ENCODE results near the gene MED12L.
"Not testable (repeated sequence)": the region's sequence is repeated elsewhere in the genome, so short reads cannot be mapped to it uniquely, and the experiment has no call there.

MED12L gene, protein sequence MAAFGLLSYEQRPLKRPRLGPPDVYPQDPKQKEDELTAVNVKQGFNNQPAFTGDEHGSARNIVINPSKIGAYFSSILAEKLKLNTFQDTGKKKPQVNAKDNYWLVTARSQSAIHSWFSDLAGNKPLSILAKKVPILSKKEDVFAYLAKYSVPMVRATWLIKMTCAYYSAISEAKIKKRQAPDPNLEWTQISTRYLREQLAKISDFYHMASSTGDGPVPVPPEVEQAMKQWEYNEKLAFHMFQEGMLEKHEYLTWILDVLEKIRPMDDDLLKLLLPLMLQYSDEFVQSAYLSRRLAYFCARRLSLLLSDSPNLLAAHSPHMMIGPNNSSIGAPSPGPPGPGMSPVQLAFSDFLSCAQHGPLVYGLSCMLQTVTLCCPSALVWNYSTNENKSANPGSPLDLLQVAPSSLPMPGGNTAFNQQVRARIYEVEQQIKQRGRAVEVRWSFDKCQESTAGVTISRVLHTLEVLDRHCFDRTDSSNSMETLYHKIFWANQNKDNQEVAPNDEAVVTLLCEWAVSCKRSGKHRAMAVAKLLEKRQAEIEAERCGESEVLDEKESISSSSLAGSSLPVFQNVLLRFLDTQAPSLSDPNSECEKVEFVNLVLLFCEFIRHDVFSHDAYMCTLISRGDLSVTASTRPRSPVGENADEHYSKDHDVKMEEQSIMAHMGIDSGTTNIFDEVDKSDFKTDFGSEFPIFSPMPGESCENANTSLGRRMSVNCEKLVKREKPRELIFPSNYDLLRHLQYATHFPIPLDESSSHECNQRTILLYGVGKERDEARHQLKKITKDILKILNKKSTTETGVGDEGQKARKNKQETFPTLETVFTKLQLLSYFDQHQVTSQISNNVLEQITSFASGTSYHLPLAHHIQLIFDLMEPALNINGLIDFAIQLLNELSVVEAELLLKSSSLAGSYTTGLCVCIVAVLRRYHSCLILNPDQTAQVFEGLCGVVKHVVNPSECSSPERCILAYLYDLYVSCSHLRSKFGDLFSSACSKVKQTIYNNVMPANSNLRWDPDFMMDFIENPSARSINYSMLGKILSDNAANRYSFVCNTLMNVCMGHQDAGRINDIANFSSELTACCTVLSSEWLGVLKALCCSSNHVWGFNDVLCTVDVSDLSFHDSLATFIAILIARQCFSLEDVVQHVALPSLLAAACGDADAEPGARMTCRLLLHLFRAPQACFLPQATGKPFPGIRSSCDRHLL (N-terminal part only)

DNA sequence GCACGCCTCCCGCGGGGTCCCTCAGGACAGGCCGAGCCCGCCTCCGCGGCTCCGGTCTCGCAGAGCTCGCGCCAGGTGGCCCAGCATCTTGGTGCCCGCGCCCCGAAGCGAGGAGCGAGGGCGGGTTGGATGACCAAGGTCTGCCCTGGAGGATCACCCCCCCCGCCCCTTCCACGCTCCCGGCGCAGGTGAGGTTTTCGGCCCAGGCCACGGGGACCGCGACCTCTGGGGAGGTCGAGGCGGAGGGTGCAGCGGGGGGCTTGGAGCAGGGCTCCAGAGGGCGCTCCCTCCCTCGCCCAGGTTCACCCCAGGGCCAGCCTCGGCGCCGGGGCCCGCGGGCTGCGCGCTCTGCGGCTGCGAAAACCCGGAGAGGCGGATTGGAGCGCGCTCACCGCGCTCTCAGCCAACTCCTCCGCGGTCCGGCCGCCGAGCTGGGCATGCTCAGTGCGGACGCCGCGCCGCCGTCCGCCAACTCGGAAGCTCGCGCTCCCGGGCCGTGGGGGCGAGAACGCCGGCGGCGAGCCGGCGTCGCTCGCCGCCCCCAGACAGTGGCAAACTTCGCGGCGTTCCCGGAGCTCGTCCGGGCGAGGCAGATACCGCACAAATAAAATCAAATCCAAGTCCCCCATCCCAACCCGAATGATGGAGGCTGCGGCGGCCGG lies at the start of gene MED12L:
MED12L (plus strand) TSS at position 438 of the 662 bp plus-strand sequence. CDS start 1,263 bp downstream, outside the sequence.
- DNase-seq = peak; percentile 47

DNA sequence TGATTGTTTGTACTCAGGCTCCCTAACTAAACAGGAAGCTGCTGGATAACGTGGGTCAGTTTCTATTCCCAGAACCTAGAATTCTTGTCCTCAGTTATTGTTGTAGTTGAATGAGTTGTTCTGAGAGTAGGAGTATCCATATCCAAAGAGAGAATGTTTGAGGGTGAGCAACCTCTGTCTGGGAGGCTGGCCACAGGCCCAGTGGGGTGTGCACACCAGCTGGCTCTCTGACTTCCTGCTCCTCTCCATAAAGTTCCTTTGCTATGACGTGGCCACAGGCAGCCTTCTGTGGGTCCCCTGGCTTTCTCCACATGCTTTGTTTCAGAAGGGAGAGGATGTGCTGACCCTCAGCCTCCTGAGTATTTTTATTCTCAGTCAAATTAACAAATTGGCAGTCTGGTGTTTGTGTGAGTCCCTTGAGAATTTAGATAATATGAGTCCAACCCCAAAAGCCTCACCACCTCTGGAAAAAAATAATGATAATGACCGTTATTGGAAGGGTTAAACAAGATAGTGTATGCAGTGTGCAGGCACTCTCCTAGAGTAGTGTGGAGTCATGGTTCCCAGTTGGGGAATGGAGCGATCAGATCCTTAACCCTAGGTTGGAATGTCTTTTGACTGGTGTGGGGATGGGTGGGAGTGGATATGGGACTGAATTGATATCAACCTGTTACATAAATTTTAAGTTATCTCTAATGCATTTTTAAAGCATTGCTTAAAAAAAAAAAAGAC lies 47.6 kb upstream of the MED12L start:
- no peak for DNase-seq

GRCh38 chr3:151044706-151045105 lies 40.8 kb upstream of the MED12L start:
- DNase-seq = no peak

DNA sequence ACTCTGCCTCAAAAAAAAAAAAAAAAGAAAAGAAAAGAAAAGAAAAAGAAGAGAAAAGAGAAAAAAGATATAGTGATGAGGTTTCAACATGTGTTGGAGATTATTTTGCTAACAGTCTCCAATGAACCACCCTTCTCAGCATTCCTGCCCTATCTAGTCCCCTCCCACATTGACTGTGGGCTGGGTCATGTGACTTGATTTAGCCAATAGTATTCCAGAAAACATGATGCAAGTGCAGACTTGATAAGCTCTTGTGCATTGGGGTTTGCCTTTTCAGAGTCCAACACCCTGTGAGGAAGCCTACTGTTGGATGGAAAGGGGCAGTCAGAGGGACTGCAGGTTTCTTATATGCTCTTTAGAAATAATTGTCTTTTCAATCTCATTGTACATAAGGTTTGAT lies 37.8 kb upstream of the MED12L start:
- DNase-seq = no peak

- DNase-seq = no peak
These were observed 33.9 kb upstream of the MED12L start for GRCh38 chr3:151051533-151051932.

GRCh38 chr3:151052346-151052745 lies 33.1 kb upstream of the MED12L start:
- DNase-seq = no peak

GRCh38 chr3:151052756-151053155 lies 32.7 kb upstream of the MED12L start:
- DNase-seq = no peak

DNA sequence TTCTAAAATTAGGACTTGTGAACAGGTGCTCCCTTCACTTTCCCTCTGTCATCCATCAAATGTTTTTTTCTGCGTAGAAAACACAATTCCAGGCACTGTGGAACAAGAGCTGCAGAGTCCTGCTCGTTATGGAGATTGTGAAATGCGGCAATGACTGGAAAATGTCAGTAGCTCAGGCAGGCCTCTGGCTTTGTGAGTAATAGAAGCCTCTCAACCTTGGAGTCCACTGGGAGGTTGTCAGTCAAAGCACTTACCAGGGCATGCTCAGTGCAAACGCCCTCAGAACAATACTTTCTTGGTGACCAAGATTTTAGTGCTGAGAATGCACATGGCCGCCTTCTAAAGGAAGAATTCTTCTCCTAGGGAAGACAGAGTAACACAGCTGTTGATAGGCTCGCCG lies 26.7 kb upstream of the MED12L start:
- no peak for DNase-seq

DNA sequence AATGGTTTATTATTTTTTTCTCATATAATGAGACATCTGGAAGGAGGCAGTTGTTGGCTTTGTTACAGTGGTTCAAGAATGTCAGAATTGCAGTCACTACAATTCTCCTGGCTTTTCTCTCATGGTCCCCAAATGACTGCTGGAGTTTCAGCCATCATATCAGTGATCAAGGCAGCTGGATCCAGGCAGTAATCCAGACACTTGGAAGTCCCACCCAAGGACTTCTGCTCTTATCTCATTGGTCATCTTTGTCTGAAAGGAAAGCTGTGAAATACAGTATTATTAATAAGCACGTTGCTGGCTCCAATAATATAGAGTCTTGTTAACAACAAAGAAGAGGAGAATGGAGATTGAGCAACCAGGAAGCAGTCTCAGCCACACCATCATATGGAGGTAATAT lies 22.9 kb upstream of the MED12L start:
- DNase-seq = no peak

DNA sequence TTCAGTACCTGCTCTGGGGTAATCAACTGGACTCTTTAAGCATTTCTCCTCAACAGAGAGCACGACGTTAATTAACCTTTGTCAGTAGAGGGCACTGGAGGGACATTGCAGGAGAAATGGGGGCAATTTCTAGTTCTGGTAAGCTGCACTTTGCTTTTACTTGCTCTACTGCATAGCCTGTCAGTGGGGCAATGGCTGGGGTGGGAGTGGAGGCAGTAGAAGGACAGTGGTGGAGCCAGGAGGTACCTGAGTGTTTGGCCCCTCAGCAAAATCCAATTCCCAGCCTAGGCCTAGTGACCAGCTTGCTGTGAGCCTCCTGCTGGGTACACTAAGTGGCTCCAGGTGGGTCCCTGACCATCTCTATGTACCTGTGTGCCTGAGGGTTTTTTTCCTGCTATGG lies 18.3 kb upstream of the MED12L start:
- DNase-seq = no peak

- DNase-seq = not testable (repeated sequence)
These were observed 12.6 kb upstream of the MED12L start for GRCh38 chr3:151072842-151073241.

DNA sequence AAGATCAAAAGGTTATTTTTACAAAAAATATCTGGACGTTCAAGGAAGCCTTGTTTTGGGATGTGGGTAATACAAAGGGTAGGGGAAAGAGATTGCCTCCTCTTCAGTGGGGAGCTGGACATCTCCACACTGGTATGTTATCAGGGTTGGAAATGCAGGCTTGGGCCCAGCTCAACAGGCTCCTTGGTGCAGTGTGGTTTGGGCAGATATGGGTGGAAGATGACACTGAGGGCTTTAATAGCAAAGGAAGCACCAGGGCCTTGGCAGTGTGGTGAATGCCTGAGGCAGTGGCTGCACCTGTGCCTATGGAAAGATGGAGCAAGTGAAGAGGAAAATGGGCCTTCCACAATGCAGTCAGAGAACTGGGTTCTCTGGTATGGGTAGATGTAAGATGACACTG lies 11.2 kb upstream of the MED12L start:
- no peak for DNase-seq

DNA sequence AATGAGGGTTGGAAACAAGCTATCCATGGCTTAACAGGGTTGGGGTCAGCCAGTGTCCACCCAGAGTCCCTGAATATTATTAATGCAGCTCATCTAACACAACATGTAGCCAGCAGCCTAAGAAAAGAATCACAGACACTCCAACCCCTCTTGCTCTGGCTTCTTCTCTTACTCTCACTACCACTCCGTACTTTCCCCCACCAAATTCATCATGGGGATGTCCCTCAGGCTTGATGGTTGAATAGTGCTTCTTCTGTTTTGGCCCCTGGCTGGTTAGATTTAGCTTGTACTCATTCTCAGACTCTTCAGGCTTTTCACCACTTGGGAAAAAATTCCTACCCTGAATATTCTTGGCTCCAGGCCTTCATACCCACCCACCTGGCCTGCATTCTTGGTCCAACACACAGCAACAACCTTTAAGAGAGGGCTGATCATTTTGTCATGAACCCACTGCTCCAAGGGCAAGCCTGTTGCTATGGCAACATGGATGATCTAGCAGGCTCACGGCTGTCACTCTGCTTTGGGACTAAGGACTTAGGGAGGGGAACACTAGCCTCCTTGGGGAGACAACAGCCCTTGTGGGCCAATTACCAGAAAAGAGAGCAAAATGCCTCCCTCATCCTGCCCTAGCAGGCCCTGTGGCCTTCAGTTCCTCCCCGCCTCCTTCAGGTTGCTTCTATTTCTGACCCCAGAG lies 9.4 kb upstream of the MED12L start:
- DNase-seq = no peak

- DNase-seq = no peak
These were observed 8.8 kb upstream of the MED12L start for GRCh38 chr3:151076626-151077025.

GRCh38 chr3:151081082-151081481 lies 4.4 kb upstream of the MED12L start:
- DNase-seq = not testable (repeated sequence)

GRCh38 chr3:151082880-151083838 lies 2.3 kb upstream of the MED12L start:
- DNase-seq = no peak

DNA sequence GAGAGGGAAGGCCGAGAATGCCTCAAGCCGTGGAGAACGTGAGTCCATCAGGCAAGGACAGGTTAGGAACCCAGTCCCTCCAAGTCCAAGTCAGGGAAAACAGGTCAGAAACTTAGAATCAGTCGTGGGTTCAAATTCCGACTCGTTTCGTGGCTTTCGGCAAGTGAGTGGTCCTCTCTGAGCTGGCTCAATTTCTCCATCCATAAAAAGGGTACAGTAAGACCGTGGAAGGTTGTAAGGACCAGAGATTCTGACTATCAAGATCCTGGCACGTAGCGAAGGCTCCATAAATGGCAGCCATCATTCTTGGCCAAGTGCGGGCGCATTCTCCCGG lies 604 bp upstream of the MED12L start:
- no peak for DNase-seq

- no peak for DNase-seq
These were observed 522 bp downstream of the MED12L start for GRCh38 chr3:151085889-151086483.
